SW 1271 (cell line): ENCODE data around the gene ANKS1B.
A peak's percentile ranks its signal among the peaks of the same experiment; 100 is the strongest.

Source experiments
- DNase-seq, 2 experiments: peaks; one replicate each; lab custom pipeline; 2025; lab: John Stamatoyannopoulos, UW

Gene ANKS1B

DNA sequence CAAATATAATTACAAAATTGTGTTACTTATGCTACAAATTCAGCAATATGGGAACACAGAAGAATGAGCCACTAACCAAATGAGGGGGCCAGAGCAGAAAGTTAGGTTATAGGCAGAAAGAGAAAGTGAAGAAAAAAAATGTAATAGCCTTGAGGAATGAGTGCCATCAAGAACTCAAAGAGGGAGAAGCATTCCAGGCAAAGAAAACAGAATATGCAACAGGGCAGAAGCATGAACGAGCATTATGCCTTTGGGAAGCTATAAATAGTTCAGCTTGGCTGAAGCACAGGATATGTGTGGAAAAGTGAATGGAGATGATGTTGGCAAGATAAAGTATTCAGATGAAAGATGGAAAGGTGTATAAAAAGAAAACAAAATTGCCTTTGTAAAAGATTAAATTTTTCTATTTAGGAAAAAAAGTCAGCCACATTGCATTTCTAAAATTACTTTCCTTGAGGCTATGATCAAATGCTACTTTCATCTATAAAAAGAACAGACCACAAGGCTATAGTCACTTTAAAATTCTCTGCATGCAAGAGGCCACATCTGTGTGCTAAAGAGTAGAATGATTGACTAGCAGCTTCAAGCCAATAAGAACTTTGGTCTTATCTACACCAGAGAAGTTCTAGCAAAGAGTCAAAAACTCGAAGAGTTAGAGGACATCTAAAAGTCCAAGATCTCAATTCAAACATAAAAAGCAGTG is 530.7 kb downstream of the ANKS1B start:
- no peak for DNase-seq

DNA sequence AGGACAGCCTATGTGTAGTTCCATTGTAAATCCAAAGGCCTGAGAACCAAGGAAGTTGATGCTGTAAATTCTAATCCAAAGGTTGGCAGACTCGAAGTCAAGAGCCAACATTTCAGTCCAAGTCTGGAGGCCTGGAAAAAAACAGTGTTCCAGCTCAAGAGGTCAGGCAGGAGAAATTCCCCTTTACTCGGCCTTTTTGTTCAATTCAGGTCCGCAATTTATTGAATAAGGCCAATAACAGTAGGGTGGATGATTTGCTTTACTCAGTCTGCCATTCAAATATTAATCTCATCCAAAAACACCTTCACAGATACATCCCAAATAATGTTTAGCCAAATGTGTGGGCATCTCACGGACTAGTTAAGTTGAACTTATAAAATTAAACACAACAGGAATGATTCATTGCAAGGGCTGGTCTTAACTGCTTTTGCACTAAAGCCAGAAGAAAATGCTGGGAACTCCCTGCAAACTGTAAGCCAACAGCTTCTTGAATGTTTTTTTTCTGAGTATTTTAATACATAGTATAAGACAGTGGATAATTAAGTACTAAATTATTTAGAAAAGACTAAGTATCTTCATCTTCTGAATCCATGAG is 534.6 kb downstream of the ANKS1B start:
- DNase-seq: no peak

DNA sequence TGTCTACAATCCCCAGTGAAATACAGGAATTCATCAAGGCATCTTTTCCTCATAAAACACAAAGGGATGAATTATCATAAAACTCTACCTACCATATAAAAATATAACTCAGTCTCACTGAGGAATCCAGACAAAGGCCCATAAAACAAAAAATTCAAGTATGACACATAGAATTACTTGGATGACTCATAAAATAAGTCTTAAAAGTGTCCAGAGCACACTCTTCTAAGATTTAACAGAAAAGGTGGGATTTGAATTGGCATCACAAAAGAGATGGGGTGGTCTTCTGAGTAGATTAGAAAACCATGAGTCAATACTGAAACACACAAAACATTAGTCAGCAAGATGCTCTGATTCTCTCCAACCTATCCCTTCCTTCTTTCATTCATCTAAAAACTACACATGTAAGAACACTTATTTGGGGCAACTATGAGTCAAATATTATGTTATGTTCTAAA is 539.8 kb downstream of the ANKS1B start:
- DNase-seq: no peak

DNA sequence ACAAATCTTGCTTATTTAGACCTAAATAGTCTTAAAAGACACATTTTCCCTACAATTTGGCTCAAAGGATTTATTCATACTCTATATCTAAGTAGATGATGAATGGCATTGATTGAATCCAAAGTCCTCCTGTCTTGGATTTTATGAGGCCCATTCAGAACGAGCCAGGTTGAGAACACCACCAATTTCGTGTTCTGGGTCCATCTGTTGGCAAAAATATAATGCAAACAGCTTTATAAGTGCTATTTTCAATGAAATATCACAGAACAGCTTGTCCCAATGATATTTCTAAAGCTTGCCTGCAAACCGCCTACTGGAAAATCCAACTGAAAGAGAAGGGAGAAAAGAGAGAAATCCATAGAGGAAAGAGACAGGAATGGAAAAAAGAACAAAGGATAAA is 542.0 kb downstream of the ANKS1B start:
- no peak for DNase-seq

DNA sequence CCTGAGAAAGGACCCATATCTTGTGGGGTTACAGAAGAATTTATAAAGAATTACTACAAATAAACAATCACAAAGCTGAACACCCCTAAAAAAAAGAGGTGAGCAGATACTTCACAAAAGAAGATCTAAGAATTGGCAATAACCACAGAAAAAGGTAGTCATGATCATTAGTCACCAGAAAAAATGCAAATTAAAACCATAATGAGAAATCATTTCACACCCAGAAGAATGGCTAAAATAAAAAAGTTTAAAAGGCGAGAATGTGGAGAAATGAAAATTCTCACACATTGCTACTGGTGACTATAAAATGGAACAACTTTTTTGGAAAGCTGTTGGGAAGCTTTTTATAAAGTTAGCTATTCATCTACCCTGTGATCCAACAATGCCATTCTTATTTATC is 545.3 kb downstream of the ANKS1B start:
- DNase-seq: no peak

DNA sequence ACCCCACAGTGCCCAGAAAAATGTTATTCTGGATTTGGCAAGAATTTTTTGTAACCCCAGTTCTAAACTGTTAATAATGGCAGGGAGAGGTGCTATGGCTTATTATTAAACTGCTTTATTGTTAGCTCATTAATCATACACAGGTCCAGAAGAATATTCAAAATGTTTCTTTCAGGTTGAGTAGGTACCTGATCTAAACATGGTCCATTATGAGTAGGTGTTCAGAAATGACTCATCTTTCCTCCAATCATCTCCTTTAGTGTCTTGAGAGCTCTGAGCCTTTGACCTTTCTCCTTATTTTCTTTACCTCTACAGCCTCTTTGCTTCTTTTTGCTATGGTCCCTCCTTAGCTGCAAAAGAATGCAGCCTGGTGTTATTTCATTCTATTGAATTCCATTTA is 548.2 kb downstream of the ANKS1B start:
- DNase-seq: no peak

DNA sequence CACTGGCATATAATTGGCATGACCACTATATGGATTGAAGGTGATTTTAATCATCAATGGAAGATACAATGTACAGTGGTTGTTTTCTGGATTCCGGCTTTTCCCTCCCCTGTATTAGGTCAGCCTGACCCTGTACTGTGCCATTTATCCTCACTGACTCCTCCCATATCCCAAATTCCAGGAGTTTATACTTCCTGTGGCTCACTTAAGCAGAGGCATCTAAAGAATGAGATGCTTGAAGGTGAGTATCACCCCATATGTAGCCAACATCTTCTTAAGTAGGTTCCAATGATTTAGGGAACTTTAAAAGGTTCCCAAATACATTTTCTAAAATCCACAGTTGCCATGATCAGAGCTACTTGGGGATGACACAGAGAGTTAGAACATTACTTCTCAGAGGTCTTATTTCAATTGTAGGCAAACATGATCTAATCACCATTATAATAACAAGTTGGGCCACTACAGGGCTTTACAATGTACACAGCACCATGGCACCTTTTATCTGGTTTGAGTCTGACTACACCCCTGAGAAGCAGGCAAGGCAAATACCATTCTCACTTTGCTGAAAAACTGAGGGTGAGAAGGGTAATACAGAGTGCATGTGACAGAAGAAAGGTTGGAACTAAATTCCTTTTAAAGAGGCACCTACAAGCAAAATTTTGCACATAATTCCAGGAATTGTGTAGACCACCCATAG is 549.5 kb downstream of the ANKS1B start:
- DNase-seq: no peak

DNA sequence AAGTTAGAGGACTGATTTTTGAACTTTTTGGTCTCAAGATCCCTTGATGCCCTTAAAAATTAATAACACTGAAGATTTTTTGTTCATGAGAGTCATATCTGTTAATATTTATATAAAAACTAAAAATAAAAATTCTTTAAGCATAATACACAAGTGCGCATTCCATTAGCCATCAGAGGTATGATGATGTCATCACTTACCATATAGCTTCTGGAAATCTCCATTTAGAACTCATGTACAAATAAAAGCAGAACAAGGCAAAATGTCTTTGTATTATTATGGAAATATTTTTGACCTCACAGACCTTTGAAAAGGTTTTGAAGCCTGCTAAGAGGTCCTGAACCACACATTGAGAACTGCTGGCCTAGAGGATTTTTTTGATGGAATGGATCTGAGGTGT is 551.6 kb downstream of the ANKS1B start:
- DNase-seq: no peak

DNA sequence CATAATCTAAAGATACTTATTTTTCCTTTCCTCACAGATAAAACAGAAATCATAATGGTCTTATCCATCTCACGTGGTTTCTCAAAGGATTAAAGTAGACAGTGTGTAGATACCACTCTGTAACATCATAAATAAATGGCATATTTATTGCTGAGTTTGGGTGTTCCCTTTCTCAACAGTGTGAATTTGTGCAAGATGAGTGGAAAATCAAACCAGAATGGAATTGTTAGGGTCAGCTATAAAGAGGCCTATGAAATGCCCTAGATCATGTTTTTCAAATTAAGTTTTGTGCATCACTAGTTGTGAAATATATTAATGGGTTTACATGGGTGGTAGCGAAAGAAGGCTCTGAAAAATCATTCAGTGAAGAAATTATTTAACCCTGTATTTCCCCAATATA is 553.5 kb downstream of the ANKS1B start:
- DNase-seq: no peak

DNA sequence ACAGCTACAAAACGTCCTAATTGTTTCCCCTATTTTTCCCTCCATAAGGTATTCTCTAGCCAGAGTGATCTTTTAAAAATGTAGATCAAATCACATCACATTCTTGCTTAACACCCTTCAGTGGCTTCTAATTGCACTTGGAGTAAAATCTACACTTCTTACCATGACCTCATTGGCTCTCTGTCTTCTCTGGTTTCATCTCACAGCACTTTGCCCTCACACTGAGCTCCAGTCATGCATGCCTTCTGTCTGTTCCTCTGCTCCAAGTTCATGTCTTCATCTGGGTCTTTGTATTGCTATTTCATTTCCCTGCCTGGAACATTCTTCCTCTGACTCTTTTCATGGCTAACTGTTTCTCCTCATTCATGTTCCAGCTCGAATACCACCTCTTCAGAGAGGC is 557.6 kb downstream of the ANKS1B start:
- DNase-seq: no peak

DNA sequence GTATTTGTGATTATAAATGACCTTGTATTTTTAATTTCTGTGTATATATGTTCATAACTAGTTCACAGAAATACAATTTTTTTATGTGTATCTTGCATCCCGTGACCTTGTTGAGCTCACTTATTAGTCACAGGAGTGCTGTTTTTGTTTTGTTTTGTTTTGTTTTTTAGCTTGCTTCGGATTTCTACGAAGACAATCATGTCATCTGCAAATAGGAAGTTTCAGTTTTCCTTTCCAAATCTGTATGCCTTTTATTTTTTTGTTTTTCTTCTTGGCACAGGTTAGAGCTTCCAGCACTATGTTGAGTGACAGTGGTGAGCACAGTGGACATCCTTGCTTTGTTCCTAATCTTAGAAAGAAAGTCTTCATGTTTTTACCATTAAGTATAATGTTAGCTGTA is 566.4 kb downstream of the ANKS1B start:
- DNase-seq: no peak

DNA sequence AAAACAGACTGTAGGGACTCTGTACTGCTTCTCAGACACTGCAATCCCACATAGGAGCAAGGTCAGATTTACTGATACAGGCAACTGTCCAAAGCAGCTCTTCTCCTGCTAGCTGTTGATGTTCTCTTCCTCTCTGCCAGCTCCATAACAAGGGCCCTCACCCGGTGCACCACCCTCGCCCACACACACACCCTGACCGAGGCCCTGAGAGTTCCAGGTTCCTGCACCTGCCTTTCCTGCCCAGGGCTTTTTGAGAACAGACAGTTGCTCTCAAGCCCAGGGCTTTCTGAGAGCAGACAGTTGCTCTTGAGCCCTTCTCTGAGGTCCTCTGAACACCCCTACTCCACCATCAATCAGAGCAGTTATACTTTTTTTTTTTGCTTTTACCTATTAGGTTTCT is 571.0 kb downstream of the ANKS1B start:
- DNase-seq: no peak

DNA sequence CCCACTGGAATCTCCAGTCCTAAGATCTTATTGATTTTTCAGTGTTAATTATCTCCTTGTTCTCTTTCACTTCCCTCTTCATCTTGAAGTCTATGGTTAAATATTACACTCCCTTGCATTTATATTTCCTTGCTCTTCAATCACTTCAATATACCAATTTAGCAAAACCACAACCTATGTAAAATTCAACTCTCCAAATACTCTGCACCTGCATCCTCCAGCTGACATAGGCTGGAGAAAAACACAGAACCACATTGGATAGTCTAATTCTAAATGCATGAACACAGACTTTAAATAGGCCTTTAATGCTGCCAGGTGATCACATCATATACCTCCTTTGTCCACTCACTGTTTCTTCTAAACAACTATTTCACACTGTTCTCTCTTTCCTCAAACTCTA is 591.0 kb downstream of the ANKS1B start:
- no peak for DNase-seq

DNA sequence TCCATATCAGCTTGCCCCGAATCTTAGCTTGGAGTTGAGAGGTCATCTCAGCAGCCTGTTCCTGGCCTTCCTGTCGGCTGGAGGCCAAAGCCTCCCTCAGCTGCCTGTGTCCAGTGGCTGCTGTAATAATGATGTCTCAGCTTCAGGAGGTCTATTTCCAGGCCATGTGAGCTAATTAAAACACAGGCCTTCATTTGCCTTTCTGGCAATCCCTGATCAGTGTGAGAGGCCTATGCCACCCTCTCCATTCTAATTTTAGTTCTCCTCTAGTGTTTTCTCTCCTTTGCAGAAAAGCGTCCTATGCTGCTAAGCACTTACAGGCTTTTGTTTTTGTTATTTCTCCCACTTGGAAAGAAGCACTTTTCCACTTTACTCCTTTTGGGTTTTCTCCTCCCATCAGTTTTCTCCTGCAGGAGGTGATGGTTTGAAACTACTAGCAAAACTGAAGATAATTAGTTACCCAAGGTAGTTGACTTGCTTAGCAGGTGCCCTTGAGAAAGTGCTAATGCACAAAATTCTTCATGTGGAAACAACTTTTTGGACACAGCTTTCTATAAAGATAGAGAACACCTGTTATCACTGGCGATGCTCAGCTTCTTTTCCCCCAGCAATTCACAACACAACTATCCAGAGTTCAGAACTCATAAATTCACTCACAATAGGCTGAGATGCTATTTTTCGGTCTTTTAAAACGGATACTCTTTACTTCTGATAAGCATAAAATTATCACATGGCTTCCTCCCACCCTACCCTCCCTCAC is 592.5 kb downstream of the ANKS1B start:
- DNase-seq: no peak

DNA sequence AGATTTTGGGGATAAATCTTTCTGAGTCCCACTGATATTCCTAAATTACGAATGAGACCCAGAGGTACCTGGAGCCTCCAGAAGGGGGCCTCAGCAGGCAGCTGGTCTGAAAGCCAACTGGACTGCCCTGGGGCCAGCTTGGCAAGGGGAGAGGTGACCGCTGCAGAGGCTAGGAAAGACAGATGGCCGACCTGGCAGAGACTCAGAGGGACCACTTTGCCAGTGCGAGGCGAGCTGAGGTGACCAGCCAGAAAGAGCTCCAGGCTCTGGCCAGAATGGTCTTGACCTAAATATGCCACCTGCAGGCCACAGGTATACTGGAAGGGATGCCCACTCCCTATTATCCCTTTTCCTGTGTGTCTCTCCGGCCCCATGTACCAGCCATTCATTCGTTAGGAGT is 594.0 kb downstream of the ANKS1B start:
- no peak for DNase-seq

DNA sequence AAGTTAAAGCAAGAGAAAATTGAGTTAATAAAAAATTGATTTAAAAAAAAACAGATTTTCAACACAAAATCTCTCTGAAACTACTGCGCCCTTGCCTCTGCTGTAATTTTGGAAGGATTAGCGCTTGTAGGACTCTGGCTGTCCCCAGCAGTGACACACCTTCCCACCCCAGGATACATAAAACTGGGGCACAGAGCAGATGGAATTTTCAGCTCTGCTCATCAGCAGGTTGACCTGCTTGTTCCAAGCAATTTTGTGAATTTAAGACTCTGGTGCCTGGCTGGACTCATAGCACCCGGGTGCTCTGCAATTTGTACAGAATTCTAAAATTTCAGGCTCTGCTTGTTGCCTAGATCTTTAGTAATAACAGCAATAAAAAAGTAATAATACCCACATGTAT is 595.0 kb downstream of the ANKS1B start:
- no peak for DNase-seq

DNA sequence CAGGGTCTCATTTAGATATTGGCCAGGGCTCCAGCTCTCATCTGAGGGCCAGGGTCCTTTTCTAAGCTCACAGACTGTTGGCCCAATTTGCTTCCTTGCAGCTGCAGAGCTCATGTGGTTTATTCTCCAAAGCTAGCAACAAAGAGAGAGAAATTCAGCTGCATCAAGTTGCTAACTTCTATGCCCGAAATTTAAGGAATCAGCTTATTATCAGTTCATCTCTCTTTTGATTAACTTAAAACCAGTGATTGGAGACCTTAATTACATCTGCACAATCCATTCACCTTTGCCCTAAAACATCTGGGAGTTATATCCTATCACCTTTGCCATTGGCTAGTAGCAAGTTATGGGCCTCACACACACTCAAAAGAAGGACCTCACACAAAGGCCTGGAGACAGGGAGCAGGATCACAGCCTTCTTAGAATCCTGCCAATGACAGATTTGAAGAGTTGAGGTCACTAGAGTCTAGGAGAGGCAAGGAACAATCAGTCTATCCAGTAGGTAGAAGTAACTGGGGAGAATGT is 596.0 kb downstream of the ANKS1B start:
- DNase-seq: no peak

DNA sequence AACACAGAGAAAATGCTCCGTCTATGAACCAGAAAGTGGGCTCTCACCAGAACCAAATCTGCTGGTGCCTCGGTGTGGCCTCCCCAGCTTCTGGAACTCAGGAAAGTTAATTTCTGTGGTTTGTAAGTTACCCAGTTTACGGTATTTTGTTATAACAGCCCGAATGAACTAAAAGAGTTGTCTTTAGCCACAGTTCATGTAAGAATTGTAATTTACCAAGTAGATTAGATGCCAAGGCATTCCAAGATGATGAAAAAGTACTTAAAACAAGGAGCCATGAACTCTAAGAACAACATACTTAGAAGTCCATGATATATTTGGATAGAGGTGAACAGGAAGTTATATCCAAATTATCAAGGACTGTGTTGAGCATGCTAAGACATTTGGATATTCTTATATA is 597.1 kb downstream of the ANKS1B start:
- no peak for DNase-seq

DNA sequence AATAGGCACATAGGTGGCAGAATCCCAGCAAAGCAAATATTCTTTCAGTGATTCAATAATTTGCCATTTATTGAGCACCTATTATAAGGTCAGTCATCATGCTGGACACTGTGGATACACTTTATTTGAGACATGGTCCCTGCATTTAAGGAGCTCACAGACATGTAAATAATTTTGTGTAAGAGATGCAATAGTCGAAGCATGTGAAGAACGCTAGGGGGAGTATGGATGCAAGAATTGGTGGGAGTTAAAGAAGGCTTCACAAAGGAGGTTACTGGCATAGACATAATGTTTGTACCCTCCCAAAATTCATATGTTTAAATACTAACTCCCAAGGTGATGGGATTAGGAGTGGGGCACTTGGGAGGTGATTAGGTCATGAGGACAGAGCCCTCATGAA is 597.8 kb downstream of the ANKS1B start:
- DNase-seq: peak; percentile 15 to 47

DNA sequence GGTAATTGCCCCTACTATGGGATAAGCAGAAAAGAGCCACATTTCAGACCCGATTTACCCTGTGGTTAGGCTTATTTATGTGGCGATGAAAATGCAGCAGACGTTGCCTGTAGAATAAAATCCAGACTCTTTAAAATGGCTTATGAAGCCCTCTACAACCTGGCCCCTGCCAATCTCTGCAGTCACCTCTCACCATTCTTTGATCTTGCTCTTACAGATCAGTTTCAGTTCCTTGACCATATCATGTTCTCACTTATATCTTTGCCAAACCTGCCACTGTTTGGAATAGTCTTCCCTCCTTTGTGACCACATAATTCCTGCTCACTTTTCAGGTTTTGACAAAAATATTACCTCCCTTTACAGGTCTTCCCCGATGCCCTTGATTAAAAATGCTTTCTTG is 601.5 kb downstream of the ANKS1B start:
- no peak for DNase-seq

DNA sequence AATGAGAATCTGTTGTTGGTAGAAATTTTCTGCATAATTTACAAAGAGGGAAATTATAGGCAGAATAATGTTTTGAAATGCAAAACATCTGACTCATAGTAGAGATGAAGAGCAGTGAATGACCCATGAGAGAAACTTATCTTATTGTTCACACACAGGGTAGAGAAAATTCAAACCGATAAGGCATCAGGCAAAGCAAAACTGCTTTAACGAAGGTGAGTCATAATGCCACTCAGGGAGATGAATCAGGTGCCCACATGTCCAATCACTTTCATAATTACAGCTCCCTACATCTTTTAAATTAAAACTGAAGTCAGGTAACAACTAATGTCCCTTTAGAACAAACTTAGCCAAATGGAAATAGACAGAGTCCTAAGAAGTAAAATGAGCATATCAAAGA is 602.7 kb downstream of the ANKS1B start:
- DNase-seq: no peak

DNA sequence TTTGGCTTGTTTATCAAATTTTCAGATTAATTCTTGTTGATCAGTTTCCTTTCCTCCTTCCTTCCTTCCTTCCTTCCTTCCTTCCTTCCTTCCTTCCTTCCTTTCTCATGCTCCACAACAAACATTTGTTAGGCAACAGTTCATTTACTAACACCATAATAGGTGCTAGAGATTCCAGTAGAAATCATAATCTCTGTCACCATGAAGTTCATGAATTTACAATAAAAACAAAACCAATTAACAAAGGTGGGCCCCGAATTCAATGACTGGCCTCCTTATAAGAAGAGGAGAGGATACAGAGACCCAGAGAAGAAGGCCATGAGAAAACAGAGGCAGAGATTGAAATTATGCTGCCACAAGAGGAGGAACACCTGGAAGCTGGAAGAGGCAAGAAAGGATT is 604.0 kb downstream of the ANKS1B start:
- DNase-seq: no peak

DNA sequence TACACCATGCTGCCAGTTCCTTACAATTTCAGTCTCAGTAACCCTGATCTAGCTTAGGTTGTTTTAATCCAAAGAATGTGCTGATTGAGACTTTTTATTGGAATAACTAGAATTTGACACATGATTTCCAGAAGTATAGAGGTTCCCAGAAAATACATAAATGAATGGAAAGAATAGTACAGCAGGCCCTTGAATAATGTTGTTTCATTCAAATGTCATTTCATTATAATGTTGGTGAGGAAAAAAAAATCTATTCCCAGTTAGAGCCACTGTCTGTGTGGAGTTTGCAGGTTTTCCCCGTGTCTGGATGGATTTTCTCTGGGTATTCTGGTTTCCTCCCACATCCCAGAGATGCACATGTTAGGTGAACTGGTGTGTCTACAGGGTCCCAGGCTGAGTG is 610.7 kb downstream of the ANKS1B start:
- no peak for DNase-seq
